HEK293T (cell line): ENCODE measurements around the gene CEP57L1.
A peak's percentile ranks its signal among the peaks of the same experiment; 100 is the strongest.

Experiments
- CTCF ChIA-PET: fragments of 350-600 bp; formaldehyde crosslinking; extraction: SDS; loops from one replicate; lab custom pipeline; 2021; ENCODE audit warnings: antibody characterized with exemption, inconsistent platforms; lab: Yijun Ruan, JAX
- POLR2A ChIA-PET: fragments of 350-600 bp; formaldehyde crosslinking; extraction: SDS; loops from one replicate; lab custom pipeline; 2020; ENCODE audit warnings: antibody characterized with exemption, inconsistent platforms; lab: Yijun Ruan, JAX
- DNase-seq: peaks from one replicate; pipeline ENCODE4 v3.0.0; 2012; ENCODE audit warnings: mixed read lengths; ENCODE audit errors: extremely low spot score
- ARNT ChIP-seq: fragments of 450-650 bp; IDR thresholded peaks from 2 replicates; pipeline ENCODE4 v1.6.1; 2017; ENCODE audit warnings: mild to moderate bottlenecking
- BHLHE40 ChIP-seq: fragments of 450-650 bp; IDR thresholded peaks from 2 replicates; pipeline ENCODE4 v1.6.1; 2016; ENCODE audit warnings: mild to moderate bottlenecking, moderate library complexity, borderline replicate concordance
- CTBP1 ChIP-seq: fragments of 450-650 bp; IDR thresholded peaks from 2 replicates; pipeline ENCODE4 v1.6.1; 2016; ENCODE audit warnings: borderline replicate concordance
- ELF4 ChIP-seq: fragments of 450-650 bp; IDR thresholded peaks from 2 replicates; pipeline ENCODE4 v1.6.1; 2017; ENCODE audit warnings: antibody characterized with exemption
- FOXA1 ChIP-seq: fragments of 450-650 bp; IDR thresholded peaks from 2 replicates; pipeline ENCODE4 v1.6.1; 2016; ENCODE audit warnings: mild to moderate bottlenecking
- FOXK2 ChIP-seq: fragments of 450-650 bp; IDR thresholded peaks from 2 replicates; pipeline ENCODE4 v1.6.1; 2016; ENCODE audit warnings: mild to moderate bottlenecking
- FOXM1 ChIP-seq: fragments of 450-650 bp; IDR thresholded peaks from 2 replicates; pipeline ENCODE4 v1.6.1; 2017; ENCODE audit warnings: mild to moderate bottlenecking, borderline replicate concordance
- HDGF ChIP-seq: fragments of 450-650 bp; IDR thresholded peaks from 2 replicates; pipeline ENCODE4 v1.6.1; 2017; ENCODE audit warnings: antibody characterized with exemption, borderline replicate concordance
- L3MBTL2 ChIP-seq: fragments of 450-650 bp; conservative IDR thresholded peaks from 2 replicates; pipeline ENCODE4 v1.6.1; 2016; ENCODE audit warnings: mild to moderate bottlenecking
- LEF1 ChIP-seq: fragments of 450-650 bp; IDR thresholded peaks from 2 replicates; pipeline ENCODE4 v1.6.1; 2017; ENCODE audit warnings: mild to moderate bottlenecking, borderline replicate concordance
- NFRKB ChIP-seq: fragments of 450-650 bp; IDR thresholded peaks from 2 replicates; pipeline ENCODE4 v1.6.1; 2016; ENCODE audit warnings: mild to moderate bottlenecking, moderate library complexity
- PKNOX1 ChIP-seq: fragments of 450-650 bp; IDR thresholded peaks from 2 replicates; pipeline ENCODE4 v1.6.1; 2016
- SP1 ChIP-seq: fragments of 450-650 bp; IDR thresholded peaks from 2 replicates; pipeline ENCODE4 v1.6.1; 2017
- SUZ12 ChIP-seq: fragments of 450-650 bp; IDR thresholded peaks from 2 replicates; pipeline ENCODE4 v1.6.1; 2016; ENCODE audit warnings: mild to moderate bottlenecking
- TARDBP ChIP-seq: fragments of 450-650 bp; IDR thresholded peaks from 2 replicates; pipeline ENCODE4 v1.6.1; 2016
- ZNF384 ChIP-seq: fragments of 450-650 bp; IDR thresholded peaks from 2 replicates; pipeline ENCODE4 v1.6.1; 2016

CEP57L1 gene

DNA sequence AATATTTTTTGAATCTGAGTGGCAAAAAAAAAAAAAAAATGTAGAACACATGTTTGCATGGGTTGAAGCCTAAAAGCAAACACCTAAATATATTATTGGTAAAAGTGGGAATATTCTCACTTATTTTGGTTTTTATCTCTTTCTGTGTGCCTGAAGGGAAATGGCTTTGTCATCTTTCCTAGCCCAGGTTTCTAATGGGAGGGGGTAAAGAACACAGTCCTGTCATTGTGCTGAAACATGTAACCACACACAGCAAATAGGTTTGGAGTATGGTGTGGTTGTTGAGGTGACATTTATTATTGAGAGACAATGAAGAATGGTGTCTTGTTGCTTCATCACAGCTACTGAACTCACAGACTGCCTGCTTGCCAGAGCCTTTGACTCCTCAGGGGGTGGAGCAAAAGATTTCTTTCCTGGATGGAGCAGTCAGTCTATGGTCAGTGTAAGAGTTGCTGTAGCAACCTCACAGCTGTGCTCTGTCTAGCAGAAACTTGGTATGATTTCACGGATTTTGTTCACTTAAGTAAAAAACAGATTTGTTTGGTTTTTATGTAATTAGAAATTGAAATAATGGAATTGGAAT, 70.2 kb downstream of the CEP57L1 start:
- ChIA-PET POLR2A (no interaction called here), CTCF (no interaction called here)
- TF ChIP-seq LEF1 = no peak
- peak; percentile 10 for DNase-seq

DNA sequence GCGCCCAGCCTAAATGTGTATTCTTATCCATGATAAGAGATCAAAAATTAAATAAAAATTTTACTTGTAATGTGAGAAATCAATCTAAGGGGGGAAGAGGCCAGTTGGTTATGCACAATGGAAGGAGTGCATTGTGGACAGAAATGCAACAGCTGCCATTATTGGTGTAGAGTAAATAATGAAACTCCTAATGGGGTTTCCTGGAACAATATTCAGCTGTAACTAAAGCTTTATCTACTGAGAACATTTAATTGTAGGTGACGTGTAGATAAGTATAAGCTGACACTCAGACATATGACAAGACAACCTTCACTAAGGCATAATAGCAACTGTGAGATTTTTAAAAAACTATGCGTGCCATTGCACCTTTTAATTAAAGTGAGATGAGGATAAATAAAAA, 71.4 kb downstream of the CEP57L1 start:
- DNase-seq = no peak
- CTCF ChIA-PET = interaction anchor here (0.7 kb wide), 1 partner anchor 303 kb away, joined by 3 read pairs; no protein-coding TSS in a partner anchor
- POLR2A ChIA-PET = no interaction called here
- TF ChIP-seq FOXM1 (no peak), SUZ12 (no peak), NFRKB (no peak)

DNA sequence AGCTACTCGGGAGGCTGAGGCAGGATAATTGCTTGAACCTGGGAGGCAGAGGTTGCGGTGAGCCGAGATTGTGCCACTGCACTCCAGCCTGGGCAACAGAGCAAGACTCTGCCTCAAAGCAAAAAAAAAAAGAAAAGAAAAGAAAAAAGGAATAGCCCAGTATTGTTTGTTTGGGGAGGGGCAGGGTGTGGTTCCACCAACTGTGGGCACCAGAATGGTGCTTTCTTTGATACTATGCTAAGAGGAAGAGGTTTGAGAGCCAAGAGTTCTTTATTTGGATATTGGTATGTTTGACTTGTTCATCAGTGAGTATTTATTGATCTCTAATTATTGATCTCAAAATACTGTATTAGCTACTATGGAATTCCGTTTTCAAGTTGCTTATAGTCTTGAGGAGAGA, 72.3 kb downstream of the CEP57L1 start:
- TF ChIP-seq L3MBTL2 = no peak
- TF ChIP-seq LEF1 = no peak
- TF ChIP-seq FOXA1 = no peak
- no peak for TF ChIP-seq ARNT
- no peak for TF ChIP-seq ZNF384
- no peak for DNase-seq
- POLR2A ChIA-PET = no interaction called here
- CTCF ChIA-PET = no interaction called here

DNA sequence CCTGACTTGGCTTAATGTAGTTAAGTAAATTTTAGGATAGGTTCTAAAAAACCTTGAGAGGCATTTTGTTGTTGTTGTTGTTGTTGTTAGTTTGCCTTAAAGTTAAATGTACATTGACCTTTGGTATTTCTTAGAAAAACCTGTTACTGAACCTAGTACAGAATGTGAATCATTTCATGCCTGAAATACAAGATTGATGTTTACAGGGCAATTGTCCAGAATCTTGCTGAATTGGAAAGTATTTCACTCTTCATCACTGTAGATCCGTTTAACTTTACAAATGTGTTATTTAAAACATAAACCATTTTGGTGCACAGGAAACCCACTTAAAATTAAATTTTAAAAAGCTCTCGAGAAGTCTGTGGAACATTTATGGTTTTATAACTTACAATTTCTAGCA, 75.0 kb downstream of the CEP57L1 start:
- ChIA-PET CTCF (interaction anchor here (1.2 kb wide), 1 partner anchor 24 kb away, joined by 3 read pairs; no protein-coding TSS in a partner anchor), POLR2A (no interaction called here)
- no peak for DNase-seq
- TF ChIP-seq CTBP1 (no peak), FOXM1 (no peak), ELF4 (no peak), SUZ12 (no peak), HDGF (no peak), LEF1 (no peak), ZNF384 (no peak), L3MBTL2 (no peak), PKNOX1 (no peak), SP1 (no peak), FOXA1 (no peak), FOXK2 (no peak), NFRKB (no peak), ARNT (no peak), TARDBP (no peak), BHLHE40 (no peak)

DNA sequence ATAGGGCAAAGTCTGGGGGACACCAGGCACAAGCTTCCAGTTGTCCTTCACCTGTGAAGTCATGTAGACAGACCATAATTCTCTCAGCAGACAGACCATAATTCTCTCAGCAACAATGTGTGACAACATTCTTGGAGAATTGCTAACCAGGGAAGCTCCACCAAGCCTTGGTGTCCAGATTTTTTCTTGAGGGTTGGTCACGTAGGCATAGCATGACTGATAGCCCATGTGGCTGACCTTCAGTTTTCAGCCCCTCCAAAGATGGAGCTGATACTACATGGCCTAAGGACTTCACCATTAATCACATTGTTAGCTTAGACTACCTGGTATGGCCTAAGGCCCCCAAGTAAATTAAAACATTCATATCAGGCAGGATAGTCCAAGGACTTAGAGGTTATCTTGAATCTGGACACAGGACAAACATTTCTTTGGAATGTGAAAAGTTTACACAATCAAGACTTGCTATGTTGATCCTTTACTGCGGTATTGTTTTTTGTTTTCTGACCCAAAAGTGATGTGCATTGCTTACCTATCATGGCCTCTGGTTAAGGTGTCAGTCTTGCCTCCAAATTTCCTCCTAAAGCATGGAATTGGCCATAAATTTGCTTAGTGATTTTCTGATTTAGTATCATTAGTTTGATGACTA, 76.9 kb downstream of the CEP57L1 start:
- ChIA-PET POLR2A (no interaction called here), CTCF (no interaction called here)
- TF ChIP-seq ELF4 = no peak
- no peak for TF ChIP-seq SUZ12
- no peak for DNase-seq

GRCh38 chr6:109174916-109175315, 79.6 kb downstream of the CEP57L1 start:
- ChIA-PET POLR2A (no interaction called here), CTCF (interaction anchor here (0.6 kb wide), 1 partner anchor 248 kb away, joined by 3 read pairs; no protein-coding TSS in a partner anchor)
- no peak for TF ChIP-seq FOXM1
- no peak for TF ChIP-seq FOXA1
- TF ChIP-seq L3MBTL2 = no peak
- TF ChIP-seq SP1 = no peak
- no peak for TF ChIP-seq LEF1
- no peak for TF ChIP-seq NFRKB
- no peak for TF ChIP-seq ZNF384
- TF ChIP-seq CTBP1 = no peak
- TF ChIP-seq BHLHE40 = no peak
- TF ChIP-seq SUZ12 = no peak
- TF ChIP-seq TARDBP = no peak
- TF ChIP-seq HDGF = no peak
- TF ChIP-seq PKNOX1 = no peak
- TF ChIP-seq ARNT = no peak
- TF ChIP-seq FOXK2 = no peak
- TF ChIP-seq ELF4 = no peak
- DNase-seq = no peak

- ChIA-PET CTCF (no interaction called here), POLR2A (no interaction called here)
- TF ChIP-seq FOXM1 = no peak
Measured at GRCh38 chr6:109178921-109179320, 83.6 kb downstream of the CEP57L1 start.

GRCh38 chr6:109179507-109179906, 84.2 kb downstream of the CEP57L1 start:
- TF ChIP-seq SP1 = no peak
- no peak for TF ChIP-seq LEF1
- TF ChIP-seq FOXA1 = no peak
- no peak for TF ChIP-seq CTBP1
- TF ChIP-seq BHLHE40 = no peak
- no peak for TF ChIP-seq SUZ12
- no peak for TF ChIP-seq L3MBTL2
- TF ChIP-seq NFRKB = no peak
- TF ChIP-seq TARDBP = no peak
- no peak for TF ChIP-seq ARNT
- no peak for TF ChIP-seq FOXK2
- DNase-seq = no peak
- POLR2A ChIA-PET = no interaction called here
- CTCF ChIA-PET = no interaction called here

More at GRCh38 chr6:109178921-109179320, 83.6 kb downstream of the CEP57L1 start:
- DNase-seq = no peak
